ENCODE data around the gene DIAPH2.
A peak's percentile ranks its signal among the peaks of the same experiment; 100 is the strongest.

DIAPH2 gene

DNA sequence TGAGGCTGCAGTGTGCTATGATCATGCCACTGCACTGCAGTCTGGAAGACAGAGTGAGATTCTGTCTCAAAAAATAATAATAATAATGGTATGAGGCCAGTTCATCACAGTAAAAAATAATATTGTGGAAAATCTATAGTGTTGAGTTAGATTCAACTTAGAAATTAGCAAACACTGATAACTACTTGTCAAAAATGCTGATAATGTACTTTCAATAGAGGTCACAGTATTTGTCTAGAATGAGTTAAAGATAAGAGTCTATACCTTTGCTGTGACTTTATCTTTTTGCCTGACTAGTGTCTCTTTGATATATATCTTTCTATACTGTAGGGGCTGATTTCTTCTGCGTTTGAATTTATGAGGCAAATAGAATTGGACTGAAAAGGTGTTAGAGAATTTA lies 629.7 kb downstream of the DIAPH2 start:
- DNase-seq: no peak

DNA sequence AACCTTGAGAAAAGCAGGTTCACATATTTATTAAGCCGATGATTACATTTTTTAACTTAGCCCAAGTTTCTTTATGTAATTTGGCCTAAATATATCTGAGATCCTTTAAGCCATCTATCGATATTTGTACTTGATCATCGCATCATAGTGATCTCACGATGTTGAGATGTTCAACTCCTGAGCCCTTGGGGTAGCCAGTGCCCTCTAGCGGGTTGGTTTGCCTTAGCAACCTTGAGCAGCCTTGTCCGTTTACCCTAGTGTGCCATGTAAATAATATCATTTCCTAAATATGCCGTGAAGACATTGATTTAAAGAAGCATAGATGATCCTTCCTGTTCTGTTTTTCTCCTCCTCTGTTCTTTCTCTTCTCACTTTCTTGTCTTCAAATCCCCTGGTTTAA lies 631.3 kb downstream of the DIAPH2 start:
- DNase-seq: no peak

DNA sequence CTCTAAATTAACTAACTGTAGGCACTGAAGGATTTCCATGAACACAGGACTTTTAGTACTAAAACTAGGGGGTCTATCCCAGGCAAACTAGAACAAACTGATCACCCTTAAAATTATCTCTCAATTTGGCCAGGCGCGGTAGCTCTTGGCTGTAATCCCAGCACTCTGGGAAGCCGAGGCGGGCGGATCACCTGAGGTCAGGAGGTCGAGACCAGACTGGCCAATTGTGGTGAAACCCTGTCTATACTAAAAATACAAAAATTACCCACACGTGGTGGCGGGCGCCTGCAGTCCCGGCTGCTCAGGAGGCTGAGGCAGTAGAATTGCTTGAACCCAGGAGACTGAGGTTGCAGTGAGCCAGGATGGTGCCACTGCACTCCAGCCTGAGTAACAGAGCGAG lies 635.7 kb downstream of the DIAPH2 start:
- no peak for DNase-seq

DNA sequence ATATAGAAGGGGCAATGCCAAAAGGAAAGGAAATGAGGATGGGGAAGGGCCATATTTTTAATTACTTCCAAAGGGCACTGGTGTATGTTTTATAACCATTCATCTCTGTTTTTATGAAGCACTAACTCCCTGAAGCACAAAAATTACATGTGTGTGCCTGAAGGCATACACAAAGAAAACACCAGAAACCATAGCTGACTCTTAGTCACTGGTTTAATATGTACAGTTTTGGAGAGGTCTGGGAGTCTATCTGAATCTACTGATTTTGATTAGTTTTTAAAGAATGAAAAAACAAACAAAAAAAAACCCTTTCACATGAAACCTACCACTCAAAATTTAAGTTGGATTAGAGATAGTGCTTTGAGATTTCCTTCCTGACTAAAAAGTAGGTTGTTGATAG lies 637.8 kb downstream of the DIAPH2 start:
- no peak for DNase-seq

DNA sequence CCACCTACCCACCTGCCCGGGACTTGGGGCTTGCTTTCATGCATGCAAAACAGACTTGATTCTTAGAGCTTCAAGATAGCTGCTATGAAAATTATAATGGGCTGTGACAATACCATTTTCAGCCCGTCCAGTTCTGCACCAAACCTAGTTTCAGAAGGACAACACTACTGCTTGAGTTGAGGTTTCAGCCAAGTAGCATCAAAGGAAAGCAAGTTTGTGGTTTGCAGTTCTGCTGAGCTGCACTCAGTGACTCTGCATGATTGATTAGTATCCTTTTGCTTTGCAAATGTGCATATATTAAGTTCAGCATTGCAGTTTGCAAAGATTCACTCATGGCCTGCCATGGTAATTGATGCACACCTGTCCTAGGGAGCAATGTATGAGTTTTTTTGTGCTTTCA lies 641.8 kb downstream of the DIAPH2 start:
- no peak for DNase-seq

DNA sequence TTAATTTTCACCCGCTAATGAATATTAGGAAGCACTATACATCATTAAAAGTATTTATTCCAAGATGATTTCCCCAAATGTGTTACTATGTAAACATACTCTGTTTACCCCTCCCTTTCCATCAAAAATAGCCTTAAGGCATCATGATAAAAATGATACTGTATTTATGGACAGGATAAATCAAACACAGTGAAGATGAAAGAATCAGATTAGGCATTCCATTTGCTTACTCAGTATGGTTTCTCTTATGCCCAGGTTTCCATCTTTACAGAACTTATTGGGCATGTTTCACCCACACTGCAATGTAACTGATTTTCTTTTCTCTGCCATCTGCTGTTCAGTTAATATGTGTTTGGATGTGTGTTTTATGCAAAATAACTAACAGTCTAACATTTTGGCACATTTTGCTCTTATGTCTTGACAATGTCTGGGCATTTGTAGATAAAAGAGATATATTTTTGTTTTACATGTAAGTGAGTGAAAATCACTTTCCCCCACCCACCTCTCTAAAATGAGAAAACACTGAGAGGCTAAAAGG lies 644.3 kb downstream of the DIAPH2 start:
- DNase-seq: no peak

DNA sequence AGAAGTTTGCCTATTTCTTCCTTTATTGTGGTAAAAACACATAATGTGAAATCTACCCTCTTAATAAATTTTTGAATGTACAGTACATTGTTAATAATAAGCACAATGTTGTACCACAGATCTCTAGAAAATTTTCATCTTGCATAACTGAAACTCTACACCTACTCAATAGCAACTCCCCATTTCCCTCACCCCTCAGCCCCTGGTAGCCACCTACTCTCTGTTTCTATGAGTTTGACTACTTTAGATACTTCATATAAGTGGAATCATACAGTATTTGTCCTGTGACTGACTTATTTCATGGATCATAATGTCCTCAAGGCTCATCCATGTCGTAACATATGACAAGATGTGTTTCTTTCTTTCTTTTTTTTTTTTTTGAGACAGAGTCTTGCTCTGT lies 645.5 kb downstream of the DIAPH2 start:
- no peak for DNase-seq

DNA sequence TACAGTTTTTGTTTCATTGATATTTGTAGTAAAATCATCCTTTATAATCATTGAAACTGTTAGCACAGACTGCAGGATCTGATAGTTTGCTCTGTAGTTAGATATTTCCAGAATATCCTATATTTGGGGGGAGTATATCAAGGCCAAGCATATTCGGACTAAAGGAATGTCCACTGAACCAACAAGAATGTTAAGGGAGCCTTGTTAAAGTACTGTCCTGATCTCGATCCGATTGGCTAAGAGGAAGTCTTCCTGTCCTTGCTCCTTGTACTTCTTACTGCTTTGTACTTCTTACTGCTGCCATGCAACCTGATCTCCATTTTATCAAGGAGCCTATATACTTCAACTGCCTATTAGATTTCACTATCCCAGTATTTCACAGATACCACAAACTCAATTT lies 648.3 kb downstream of the DIAPH2 start:
- DNase-seq: no peak

DNA sequence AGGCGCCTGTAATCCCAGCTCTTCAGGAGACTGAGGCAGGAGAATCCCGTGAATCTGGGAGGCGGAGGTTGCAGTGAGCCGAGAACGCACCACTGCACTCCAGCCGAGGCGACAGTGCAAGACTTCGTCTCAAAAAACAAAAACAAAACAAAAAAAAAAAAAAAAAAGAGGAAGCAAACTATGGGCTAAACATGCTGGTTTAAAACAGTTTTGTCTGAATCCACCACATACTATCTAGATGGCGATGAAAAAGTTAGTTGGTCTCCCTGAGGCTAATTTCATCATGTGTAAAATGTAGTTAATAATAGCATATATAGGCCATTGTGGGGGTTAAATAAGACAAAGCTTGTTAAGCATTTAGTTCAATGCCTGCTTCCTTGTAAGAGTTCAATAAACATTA lies 650.2 kb downstream of the DIAPH2 start:
- DNase-seq: no peak

DNA sequence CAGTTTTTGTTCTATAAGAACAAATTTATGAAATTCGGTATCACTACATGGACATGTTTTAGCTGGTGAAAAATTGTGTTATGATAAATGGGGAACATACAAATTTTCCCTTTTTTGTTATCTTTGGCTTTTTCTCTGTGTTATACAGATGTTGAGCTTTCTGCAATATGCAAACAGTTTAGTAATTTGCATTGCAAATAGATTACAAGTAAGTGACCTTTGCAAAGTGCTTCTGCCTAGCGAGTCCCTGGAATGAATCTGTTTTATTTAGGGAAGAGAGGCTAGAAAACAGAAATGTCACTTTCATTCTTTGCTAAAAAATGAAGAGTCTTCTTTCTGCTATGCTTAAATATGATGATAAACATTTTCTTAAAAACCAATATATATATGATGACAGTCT lies 660.1 kb downstream of the DIAPH2 start:
- DNase-seq: no peak

DNA sequence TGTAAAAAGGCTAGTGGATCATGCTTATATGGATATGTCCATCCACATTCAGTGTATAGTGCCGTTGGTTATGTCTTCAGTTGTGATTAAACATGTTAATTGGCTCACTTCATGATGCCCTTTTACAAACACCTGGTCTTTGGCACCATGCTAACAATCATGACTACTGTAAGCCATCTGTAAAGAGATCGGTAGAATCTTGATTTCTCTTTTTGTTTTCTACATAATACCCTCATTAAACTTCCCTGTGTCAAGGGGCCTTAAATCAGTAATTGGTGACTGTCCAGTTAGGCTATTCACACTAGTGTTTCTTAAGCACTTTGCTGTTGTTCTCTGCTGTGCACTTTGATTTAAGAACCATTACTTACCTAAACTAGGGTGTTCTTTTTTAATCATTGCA lies 674.3 kb downstream of the DIAPH2 start:
- DNase-seq: no peak

DNA sequence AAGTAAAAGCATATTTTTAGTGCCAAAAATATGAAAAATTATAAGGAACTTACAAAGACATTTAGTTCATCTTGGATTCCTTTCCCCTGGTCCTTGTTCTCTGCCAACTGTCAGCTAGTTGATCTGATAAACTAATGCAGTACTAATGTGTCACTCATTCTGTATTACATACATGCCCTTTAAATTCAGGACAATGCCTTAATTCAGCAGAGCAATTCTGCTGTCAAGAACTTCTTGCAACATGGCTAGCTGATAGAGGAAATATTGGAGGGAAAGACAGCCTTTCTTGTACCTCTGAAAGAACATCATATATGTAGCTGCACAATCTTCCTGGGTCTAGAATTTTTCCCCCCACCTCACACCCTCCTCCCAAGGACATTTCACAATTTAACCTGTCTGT lies 679.2 kb downstream of the DIAPH2 start:
- DNase-seq: no peak

DNA sequence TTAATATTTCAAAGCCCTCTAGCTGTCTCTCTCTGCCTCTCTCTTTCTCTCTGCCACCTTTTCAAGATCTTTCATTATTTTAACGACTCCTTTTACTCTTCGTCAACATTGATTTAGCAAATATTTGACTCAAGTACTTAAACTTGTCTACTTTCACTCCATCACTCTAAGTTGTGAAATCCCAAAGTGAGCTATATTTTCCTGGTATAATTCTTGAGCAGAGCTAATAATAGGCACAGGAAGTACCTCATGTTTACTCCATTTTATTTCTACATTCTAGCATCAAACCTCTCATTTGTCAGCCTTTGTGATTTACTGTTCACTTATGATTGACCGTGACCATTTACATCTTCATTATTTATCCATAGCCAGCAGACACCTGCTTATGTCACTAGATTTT lies 681.6 kb downstream of the DIAPH2 start:
- no peak for DNase-seq

DNA sequence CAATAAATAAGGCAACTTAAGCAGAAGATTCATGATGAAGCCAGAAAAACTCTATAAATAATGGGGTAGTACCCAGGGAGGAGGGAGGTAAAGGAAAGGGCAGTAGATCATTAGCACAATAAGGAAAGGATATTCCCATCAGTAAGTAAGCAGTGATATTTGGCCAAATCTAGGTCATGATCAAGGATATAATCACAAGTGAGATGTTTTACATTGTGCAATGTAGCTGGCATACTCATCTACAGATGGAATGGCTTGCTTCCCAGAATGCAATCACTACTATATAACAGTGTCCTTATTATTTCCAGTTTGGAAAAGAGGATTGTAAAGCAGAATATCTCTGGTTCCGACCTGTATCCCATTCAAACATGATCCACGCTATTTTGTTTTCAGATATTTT lies 682.5 kb downstream of the DIAPH2 start:
- DNase-seq: no peak

DNA sequence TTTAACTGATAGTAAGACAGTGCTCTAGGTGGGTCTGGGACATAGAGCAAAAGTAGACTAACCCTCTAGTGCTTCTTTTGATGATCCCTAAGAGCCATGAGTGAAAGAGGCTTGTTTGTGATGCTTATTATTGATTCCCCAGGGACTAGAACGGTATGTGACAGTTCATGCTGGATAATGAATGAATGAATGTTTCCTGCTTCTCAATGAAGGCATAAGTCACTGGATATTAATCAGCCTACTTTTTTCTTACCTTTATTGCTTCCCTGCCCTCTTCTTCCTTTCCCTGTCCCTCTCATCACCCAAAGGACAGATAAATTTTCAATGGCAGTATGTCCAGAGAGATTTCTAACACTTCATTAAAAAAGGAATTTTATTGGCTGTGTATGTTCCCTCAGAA lies 685.3 kb downstream of the DIAPH2 start:
- no peak for DNase-seq

DNA sequence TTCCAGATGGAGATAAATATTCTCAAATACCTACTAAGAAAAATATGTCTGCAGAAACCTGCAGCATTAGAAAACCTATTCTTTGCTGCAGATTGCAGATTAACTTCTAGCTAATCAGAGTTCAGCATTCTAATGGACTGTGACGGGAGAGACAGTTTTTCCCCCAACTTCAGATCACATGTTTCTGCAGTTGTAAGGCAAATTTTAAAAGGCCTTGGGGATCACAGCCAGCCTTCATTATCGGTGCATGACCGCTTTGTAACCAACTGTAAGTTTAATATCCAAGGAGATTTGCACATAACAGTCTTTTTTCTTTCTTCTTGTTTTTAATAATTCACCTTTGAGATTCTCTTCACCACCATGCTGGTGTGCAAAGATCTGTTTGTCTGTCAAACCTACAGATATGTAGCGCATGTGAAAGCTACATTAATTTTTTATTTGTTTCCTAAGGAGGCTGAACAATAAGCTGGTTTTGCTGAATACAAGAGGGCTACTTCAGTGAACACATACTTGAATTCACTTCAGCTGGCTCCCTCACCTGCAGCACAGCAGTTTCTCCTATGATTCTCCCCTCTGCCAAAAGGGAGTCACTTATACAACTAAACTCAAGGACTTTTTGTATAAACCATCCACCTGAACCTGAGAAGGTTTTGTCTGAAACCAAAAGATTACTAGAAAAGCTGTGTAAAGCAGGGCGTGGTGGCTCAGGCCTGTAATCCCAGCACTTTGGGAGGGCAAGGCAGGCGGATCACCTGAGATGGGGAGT lies 687.5 kb downstream of the DIAPH2 start:
- DNase-seq: peak; percentile 12

DNA sequence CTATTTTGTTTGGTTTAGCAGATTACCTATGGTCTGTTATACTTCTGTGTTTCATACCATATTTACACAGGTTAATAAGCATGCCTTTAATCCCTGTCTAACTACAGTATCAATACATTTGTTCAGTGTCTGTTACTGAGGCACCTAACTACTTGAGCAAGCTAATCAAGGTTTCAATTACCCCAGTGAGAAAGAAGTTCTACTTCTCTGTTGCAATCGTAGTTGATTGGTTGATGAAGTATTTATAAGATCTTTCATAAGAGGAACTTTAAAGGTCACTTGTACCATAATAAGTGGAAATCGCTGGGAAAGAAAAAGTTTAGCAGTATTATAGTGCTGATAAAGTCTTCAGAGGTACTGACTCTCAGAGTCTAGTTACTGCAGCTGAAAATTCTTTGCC lies 689.6 kb downstream of the DIAPH2 start:
- no peak for DNase-seq

DNA sequence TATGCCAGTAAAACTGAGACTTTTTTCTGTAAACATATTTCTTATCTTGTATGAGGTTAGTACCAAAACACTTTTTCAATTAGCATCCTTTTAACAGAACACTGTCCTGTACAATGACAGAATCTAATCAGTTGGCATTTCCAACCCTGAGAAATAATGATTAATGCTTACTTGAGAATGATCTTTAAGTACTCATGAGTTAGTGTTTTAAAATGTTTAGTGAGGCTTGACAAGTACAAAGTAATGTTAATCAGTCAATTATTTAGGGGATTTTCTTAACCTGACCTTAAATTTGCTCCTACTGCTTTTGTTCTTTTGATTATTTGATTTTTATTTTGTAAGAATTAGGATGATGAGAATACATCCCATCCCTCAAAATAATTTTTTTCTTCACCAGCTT lies 695.6 kb downstream of the DIAPH2 start:
- DNase-seq: no peak

DNA sequence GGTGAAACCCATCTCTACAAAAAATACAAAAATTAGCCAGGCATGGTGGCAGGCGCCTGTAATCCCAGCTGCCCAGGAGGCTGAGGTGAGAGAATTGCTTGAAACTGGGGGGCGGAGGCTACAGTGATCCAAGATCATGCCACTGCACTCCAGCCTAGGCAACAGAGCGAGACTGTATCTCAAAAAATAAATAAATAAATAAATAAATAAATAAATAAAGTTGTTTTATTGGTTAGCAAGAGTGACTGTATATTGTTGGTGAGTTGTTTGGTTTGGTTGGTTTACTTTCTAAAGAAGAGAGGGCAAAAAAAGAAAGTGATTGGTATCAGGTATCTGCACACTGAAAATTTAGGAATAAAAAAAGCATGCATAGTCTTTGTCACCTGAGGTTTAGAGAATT lies 700.0 kb downstream of the DIAPH2 start:
- DNase-seq: no peak

DNA sequence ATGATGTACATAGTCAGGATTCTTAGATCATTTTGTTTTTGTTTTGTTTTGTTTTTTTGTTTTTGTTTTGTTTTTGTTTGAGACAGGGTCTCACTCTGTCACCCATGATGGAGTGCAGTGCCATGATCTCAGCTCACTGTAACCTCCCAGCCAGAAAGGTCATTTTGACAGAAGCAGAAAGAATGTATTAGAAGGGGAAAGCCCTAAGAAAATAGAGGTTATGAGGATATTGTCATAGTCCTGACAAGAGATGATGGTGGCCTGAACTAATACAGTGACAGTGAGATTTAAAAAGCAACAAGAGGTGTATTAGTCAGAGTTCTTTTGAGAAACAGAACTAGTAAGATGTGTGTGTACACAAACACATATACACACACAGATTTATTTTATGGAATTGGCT lies 702.4 kb downstream of the DIAPH2 start:
- no peak for DNase-seq

DNA sequence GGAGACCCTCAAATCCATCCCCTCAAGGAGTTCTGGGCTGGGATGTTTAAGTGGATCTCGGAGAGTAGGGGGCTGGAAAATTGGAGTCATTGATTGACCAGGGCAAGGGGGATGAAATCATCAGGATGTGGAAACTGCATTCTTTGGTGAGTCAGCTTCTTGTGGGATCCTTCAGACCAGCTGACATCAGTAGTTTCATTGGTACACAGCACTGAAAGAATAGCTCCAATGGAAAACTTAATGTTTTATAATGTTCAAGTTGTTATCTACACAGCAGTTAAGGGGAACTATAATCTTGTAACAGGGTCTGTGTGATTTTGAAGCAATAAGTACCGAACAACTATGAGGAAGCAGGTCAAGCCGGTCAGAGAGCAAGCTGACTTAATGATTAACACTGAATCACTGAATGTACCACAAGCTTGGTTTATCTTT lies 705.1 kb downstream of the DIAPH2 start:
- no peak for DNase-seq

DNA sequence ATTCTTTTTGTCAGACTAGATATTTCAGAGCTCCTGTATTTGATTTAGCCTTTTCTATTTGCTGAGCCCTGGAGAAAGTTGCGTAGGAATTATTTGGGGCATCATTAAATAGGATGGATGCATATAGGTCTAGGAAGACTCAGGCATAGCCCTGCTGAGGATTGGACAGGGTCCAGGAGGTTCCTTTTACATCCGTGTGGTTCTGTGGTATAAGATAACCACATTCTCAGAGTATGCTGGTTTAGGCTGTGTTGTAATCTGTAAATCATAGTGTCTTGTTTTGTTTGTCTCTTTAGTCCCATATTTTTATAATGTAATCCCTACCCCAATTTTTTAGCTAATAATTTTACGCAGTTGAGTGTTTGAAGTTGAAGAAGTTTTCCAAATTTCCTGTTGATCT lies 712.7 kb downstream of the DIAPH2 start:
- no peak for DNase-seq

DNA sequence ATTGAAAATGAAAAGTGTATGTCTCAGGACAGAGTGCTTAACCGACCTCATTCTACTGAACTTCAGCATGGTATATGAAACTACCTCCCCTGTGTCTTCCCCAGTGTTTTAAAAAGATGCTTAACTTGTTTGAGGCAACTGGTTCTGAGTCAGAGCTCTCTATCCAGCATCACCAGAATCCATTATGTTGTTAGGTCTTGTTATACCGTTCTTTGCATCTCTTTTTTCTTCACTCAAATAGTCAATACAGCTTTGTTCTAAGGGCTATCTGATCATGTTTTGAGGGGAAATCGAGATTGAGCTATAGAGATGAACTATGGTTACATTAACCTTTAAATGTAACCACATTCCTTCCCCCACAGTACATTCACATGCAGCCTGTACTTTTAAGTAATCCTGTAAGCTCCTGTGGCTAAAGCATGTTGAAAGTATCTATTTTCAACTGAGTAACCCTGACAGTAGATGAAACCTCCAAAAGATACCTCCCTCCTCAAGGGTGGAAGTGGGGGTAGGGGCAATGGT lies 713.4 kb downstream of the DIAPH2 start:
- no peak for DNase-seq

DNA sequence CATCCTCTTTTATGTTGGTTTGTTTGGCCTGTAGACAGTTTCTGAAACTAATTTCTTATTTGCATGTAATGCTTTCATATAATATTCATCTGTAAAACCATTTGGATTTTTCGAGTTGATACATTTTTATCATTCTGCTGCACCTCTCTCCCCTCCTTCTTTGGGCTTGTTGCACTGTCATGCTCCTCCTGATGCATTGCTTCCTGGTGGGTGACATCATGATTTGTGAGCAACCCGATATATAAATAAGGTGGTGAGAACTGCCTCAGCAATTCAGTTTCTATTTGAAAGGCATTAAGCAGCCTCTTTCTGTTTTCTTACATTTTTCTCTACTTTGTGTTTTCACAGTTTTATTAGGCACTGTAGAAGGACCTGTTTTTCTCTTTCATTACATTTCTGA lies 714.8 kb downstream of the DIAPH2 start:
- no peak for DNase-seq

DNA sequence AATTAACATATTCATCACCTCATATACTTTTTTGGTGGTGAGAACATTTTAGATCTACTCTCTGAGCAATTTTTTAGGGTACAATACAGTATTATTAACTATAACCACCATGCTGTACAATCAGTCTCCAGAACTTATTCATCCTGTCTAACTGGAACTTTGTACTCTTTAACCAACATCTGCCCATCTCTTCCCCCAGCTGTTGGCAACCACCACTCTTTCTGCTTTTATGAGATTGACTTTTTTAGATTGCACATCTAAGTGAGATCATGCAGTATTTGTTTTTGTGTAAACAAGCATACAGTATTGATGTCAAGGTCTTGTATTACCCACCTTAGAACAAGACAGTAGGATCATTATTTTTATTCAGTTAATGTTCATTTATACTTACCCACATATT lies 715.9 kb downstream of the DIAPH2 start:
- no peak for DNase-seq
